Gastroesophageal sphincter (tissue), 4 donors: ENCODE data around the gene SYTL5. TPM values are rescaled to one million over a fixed set of nuclear protein-coding genes. Genes with fewer than 3 reads are reported as not detected.

Experiments
- ATAC-seq: fragments of 150-250 bp; one replicate; pipeline ENCODE4 v1.9.1; 2016; ENCODE audit warnings: mild to moderate bottlenecking, moderate library complexity
- H3K27ac ChIP-seq, 4 donors: fragments of 200-600 bp; sonication (generic) in 3 of 4; 1 replicate in 3 of 4; 2 replicates in 1 of 4; pipeline ENCODE4 v1.5.1; 2016 to 2019
- H3K27me3 ChIP-seq: fragments of 200-600 bp; sonication (generic); one replicate; pipeline ENCODE4 v1.5.1; 2019
- H3K36me3 ChIP-seq, 2 donors: fragments of 200-600 bp; sonication (generic); one replicate each; pipeline ENCODE4 v1.5.1; 2019; ENCODE audit warnings: control low read depth in 1 of 2
- H3K4me1 ChIP-seq, 3 donors: fragments of 200-600 bp; sonication (generic); 1 replicate in 2 of 3; 2 replicates in 1 of 3; pipeline ENCODE4 v1.5.1; 2016 to 2019; ENCODE audit warnings: control low read depth in 2 of 3
- H3K4me3 ChIP-seq, 2 donors: fragments of 200-600 bp; sonication (generic); one replicate each; pipeline ENCODE4 v1.5.1; 2019; ENCODE audit warnings: mild to moderate bottlenecking in 1 of 2, moderate library complexity in 1 of 2
- H3K9me3 ChIP-seq, 3 donors: fragments of 200-600 bp; sonication (generic); one replicate each; pipeline ENCODE4 v1.5.1; 2017 to 2019; ENCODE audit warnings: control low read depth in 2 of 3
- EP300 ChIP-seq: sonication (generic); formaldehyde crosslinking; IDR thresholded peaks from one replicate; pipeline ENCODE4 v1.6.1; 2017; ENCODE audit warnings: antibody characterized with exemption, mild to moderate bottlenecking
- POLR2A ChIP-seq, 2 donors: fragments of 450-650 bp; IDR thresholded peaks; one replicate each; pipeline ENCODE4 v1.6.1; 2017; ENCODE audit warnings: antibody characterized with exemption in 2 of 2, mild to moderate bottlenecking in 2 of 2, moderate library complexity in 1 of 2
- POLR2AphosphoS5 ChIP-seq: sonication (generic); formaldehyde crosslinking; IDR thresholded peaks from one replicate; pipeline ENCODE4 v1.6.1; 2017; ENCODE audit warnings: antibody characterized with exemption
- WGBS, 2 donors: methylation state at CpG; one replicate each; pipeline ENCODE4 v1.1.5; 2018; ENCODE audit warnings: low coverage in 1 of 2; 5-methylcytosine and 5-hydroxymethylcytosine counted together
- total RNA-seq, 4 donors: library from RNA; depleted of rRNA; stranded (reverse); fragments of >200 nt; gene quantifications; one replicate each; pipeline ENCODE4 v1.1.0, GENCODE V29; 2016
- TF ChIP-seq, protein P1 (sequence below), 4 experiments: fragments of 200-600 bp in 2 of 4; fragments of 450-650 bp in 2 of 4; sonication (generic) in 1 of 4; IDR thresholded peaks; one replicate each; pipeline ENCODE4 v1.5.1; 2017 to 2019; ENCODE audit warnings: antibody characterized with exemption in 4 of 4, mild to moderate bottlenecking in 2 of 4, moderate library complexity in 2 of 4

Gene SYTL5
- total RNA-seq, 4 donors from 2014 or later: 0.08 to 1.3 (median 0.13) TPM; not detected in 1

DNA sequence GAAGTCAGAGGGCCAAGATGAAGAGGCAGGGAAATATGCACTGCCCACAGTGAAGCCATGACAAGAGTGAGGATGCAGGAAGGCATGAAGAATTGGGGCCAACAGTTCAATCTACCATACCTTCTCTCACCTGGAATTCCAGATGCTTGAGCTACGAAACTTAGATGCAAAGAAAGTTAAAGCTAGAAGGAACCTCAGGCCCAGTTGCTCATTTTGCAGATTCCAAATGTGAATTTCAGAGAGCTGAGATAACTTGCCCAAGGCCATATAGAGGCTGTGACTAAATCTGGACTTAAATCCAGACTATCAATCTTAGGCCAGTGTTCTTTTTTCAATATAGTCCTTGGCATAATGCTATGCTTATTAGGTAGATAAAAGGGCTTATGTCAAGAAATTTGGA is 121.6 kb downstream of the SYTL5 start:
- Histone ChIP-seq H3K9me3 (no peaks in the 10 kb centered on the region), H3K27ac (no peak overlapping the region), H3K4me3 (no peak overlapping the region), H3K27me3 (no peaks in the 10 kb centered on the region), H3K4me1 (no peaks in the 10 kb centered on the region), H3K36me3 (no peaks in the 10 kb centered on the region)
- no peak for ATAC-seq
- TF ChIP-seq, protein P1, sequence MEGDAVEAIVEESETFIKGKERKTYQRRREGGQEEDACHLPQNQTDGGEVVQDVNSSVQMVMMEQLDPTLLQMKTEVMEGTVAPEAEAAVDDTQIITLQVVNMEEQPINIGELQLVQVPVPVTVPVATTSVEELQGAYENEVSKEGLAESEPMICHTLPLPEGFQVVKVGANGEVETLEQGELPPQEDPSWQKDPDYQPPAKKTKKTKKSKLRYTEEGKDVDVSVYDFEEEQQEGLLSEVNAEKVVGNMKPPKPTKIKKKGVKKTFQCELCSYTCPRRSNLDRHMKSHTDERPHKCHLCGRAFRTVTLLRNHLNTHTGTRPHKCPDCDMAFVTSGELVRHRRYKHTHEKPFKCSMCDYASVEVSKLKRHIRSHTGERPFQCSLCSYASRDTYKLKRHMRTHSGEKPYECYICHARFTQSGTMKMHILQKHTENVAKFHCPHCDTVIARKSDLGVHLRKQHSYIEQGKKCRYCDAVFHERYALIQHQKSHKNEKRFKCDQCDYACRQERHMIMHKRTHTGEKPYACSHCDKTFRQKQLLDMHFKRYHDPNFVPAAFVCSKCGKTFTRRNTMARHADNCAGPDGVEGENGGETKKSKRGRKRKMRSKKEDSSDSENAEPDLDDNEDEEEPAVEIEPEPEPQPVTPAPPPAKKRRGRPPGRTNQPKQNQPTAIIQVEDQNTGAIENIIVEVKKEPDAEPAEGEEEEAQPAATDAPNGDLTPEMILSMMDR (IDR thresholded peaks at IDR 0.05): no peak
- TF ChIP-seq EP300: no peak
- TF ChIP-seq POLR2AphosphoS5: no peak
- no peak for TF ChIP-seq POLR2A (IDR thresholded peaks at IDR 0.05)
- 100% methylated on average over 1 of the region's 1 CpG; no CpG with 5 or more reads in 1 of the 2 donors for WGBS, 2 donors

DNA sequence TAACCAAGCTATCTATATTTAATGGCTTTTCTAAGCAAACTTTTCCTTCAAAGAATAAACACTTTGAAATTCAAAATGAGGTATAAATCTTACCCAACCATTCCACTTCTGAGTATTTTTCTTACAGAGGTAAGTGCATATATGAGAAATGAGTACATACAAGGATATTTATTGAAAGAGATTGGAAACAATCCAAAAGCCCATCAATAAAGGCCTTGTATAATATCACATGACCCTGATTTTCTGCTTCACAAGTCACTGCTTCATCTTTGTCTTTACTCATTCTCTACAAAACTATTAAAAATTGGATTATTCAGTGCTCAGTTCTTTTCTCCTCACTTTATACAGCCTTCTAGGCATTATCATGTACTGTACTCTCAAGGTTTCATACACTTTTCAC is 123.0 kb downstream of the SYTL5 start:
- TF ChIP-seq POLR2AphosphoS5: no peak
- TF ChIP-seq, protein P1 (IDR thresholded peaks at IDR 0.05): no peak
- no peak for TF ChIP-seq POLR2A (IDR thresholded peaks at IDR 0.05)
- no peak for TF ChIP-seq EP300
- Histone ChIP-seq H3K9me3 (no peaks in the 10 kb centered on the region), H3K27me3 (no peaks in the 10 kb centered on the region), H3K27ac (no peak overlapping the region), H3K4me3 (no peak overlapping the region), H3K36me3 (no peaks in the 10 kb centered on the region), H3K4me1 (no peaks in the 10 kb centered on the region)
- no peak for ATAC-seq

DNA sequence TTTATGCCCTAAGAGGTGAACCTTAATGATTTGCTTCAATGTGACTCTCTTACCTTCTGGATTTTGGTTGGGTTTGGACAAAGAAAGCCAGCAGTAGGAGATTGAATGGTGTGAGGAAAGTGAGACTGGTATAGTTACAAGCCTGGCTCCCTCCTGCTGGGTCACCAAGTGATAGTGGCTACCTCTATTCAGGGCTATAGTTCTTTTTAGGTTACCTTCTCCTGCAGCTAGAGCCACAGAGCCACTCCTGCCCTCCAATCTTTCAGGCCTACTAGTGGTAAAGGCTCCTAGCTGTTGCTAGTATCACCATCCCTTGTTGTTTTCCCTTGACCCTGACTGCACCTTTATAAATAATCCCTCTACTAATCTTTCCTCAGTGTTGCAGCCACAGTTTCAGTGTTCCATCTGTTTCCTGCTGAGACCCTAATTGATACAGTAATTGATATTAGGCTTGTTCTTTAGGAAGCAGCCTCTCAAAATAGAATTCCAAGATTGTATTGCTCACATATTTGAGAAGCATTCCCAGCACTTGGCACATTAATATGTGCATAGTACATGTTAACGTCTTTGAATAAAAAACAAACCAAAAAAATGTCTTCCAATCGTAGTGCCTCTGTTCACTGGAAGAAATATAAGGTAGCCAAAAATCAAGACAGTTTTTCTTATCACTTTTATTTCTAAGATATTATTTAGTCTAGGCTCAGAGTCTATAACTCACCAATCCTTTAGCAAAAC is 132.0 kb downstream of the SYTL5 start:
- WGBS, 2 donors: 33 to 57% methylated on average over 1 to 2 of the region's 2 CpGs
- H3K9me3 ChIP-seq: no peaks in the 10 kb centered on the region
- TF ChIP-seq EP300 (no peak), POLR2A (IDR thresholded peaks at IDR 0.05) (no peak), POLR2AphosphoS5 (no peak)
- TF ChIP-seq, protein P1 (IDR thresholded peaks at IDR 0.05): no peak
- no peak overlapping the region for H3K27ac ChIP-seq
- no peak for ATAC-seq
- H3K27me3 ChIP-seq: no peaks in the 10 kb centered on the region
- no peaks in the 10 kb centered on the region for H3K36me3 ChIP-seq
- H3K4me3 ChIP-seq: no peak overlapping the region
- H3K4me1 ChIP-seq: peaks cover 0 to 17% (median 0%) of the 10 kb centered on the region in 3 donors

DNA sequence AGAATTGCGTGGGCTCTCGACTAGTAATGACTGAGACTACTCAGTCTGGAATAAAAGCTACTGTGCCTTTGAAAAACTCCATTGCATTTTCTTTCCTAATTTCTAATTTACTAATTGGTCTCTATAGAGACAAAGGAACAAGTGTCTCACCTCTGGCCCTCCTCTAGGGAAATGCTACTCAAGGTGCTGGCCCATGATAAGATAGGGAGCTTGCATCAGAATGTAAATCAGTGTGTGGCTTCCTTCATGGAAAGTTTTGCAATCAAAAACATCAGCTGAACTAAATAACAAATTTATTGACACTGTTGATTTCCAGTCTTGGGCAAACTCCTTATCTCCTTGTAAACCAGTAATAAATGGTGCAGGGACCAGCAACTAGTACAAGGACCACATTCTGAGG is 132.5 kb downstream of the SYTL5 start:
- no peaks in the 10 kb centered on the region for H3K9me3 ChIP-seq
- no peaks in the 10 kb centered on the region for H3K36me3 ChIP-seq
- peaks cover 0 to 17% (median 0%) of the 10 kb centered on the region in 3 donors for H3K4me1 ChIP-seq
- no peak overlapping the region for H3K4me3 ChIP-seq
- ATAC-seq: no peak
- H3K27me3 ChIP-seq: no peaks in the 10 kb centered on the region
- 85 to 92% methylated on average over 2 of the region's 2 CpGs for WGBS, 2 donors
- no peak overlapping the region for H3K27ac ChIP-seq
- TF ChIP-seq, protein P1 (IDR thresholded peaks at IDR 0.05): no peak
- no peak for TF ChIP-seq POLR2A (IDR thresholded peaks at IDR 0.05)
- no peak for TF ChIP-seq EP300
- no peak for TF ChIP-seq POLR2AphosphoS5

DNA sequence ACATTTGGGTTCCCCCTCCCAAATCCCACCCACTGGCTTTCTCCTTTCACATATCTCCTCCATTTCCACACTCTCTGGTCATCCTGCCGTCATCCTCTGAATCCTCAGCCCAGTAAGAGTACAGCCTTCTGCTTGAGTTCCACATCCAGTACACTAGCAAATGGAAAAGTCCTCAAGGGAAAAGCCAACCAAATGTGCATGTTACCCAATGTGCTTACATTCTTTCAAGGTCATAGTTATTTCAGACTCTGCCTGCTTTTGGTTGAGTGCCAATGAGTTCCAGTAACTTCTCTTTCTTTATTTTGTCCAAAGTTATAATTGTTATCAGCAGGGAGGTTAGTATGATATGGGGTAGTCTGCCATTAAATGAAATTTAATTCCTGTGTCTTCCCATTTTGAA is 136.3 kb downstream of the SYTL5 start:
- H3K9me3 ChIP-seq: no peaks in the 10 kb centered on the region
- H3K36me3 ChIP-seq: no peaks in the 10 kb centered on the region
- H3K4me1 ChIP-seq: peaks cover 0 to 17% (median 0%) of the 10 kb centered on the region in 3 donors
- 29% methylated on average over 1 of the region's 1 CpG; no CpG with 5 or more reads in 1 of the 2 donors for WGBS, 2 donors
- no peaks in the 10 kb centered on the region for H3K27me3 ChIP-seq
- peak; percentile 39 for ATAC-seq
- peak; percentile 80 for TF ChIP-seq POLR2AphosphoS5
- no peak for TF ChIP-seq POLR2A (IDR thresholded peaks at IDR 0.05)
- TF ChIP-seq, protein P1 (IDR thresholded peaks at IDR 0.05): no peak
- H3K27ac ChIP-seq: peak overlapping the region in 1 of 4 donors; percentile 55
- H3K4me3 ChIP-seq: no peak overlapping the region
